Liver (tissue), 3 donors: ENCODE data around the gene SMARCC2.

Source experiments
- EGR1 ChIP-seq, 2 donors: IDR thresholded peaks; 2 replicates each; pipeline ENCODE4 v1.6.1; 2016 to 2018; ENCODE audit warnings: antibody characterized with exemption in 2 of 2, low read depth in 2 of 2
- GABPA ChIP-seq, 2 donors: IDR thresholded peaks in 1 of 2; conservative IDR thresholded peaks in 1 of 2; 2 replicates each; pipeline ENCODE4 v1.6.1; 2016; ENCODE audit warnings: antibody characterized with exemption in 2 of 2, mild to moderate bottlenecking in 1 of 2, moderate library complexity in 1 of 2
- HNF4A ChIP-seq, 2 donors: conservative IDR thresholded peaks; 2 replicates each; pipeline ENCODE4 v1.6.1; 2016; ENCODE audit warnings: antibody characterized with exemption in 2 of 2, mild to moderate bottlenecking in 2 of 2
- NR2F2 ChIP-seq: IDR thresholded peaks from 2 replicates; pipeline ENCODE4 v1.6.1; 2016; ENCODE audit warnings: antibody characterized with exemption
- RAD21 ChIP-seq, 2 donors: IDR thresholded peaks; 2 replicates each; pipeline ENCODE4 v1.6.1; 2016; ENCODE audit warnings: antibody characterized with exemption in 2 of 2, mild to moderate bottlenecking in 2 of 2
- REST ChIP-seq: IDR thresholded peaks from 2 replicates; pipeline ENCODE4 v1.6.1; 2016; ENCODE audit warnings: antibody characterized with exemption, mild to moderate bottlenecking
- RXRA ChIP-seq, 2 donors: IDR thresholded peaks; 2 replicates each; pipeline ENCODE4 v1.6.1; 2017 to 2018; ENCODE audit warnings: antibody characterized with exemption in 2 of 2, mild to moderate bottlenecking in 1 of 2
- SP1 ChIP-seq: IDR thresholded peaks from 2 replicates; pipeline ENCODE4 v1.6.1; 2018; ENCODE audit warnings: antibody characterized with exemption, mild to moderate bottlenecking
- TAF1 ChIP-seq: conservative IDR thresholded peaks from 2 replicates; pipeline ENCODE4 v1.6.1; 2016; ENCODE audit warnings: antibody characterized with exemption, mild to moderate bottlenecking
- YY1 ChIP-seq: IDR thresholded peaks from 2 replicates; pipeline ENCODE4 v1.6.1; 2016; ENCODE audit warnings: antibody characterized with exemption, mild to moderate bottlenecking
- ZBTB33 ChIP-seq: IDR thresholded peaks from 2 replicates; pipeline ENCODE4 v1.6.1; 2016; ENCODE audit warnings: antibody characterized with exemption
- TF ChIP-seq, protein P1 (sequence below): fragments of 150-350 bp; IDR thresholded peaks from 2 replicates; pipeline ENCODE4 v1.5.1; 2017; ENCODE audit warnings: improper control_type of control experiment, low read depth, low read length; ENCODE audit not compliant: missing input control
- TF ChIP-seq, protein P2 (sequence below): IDR thresholded peaks from 2 replicates; pipeline ENCODE4 v1.6.1; 2016; ENCODE audit warnings: antibody characterized with exemption
- donor health status: healthy.
- donor health status: healthy.

DNA sequence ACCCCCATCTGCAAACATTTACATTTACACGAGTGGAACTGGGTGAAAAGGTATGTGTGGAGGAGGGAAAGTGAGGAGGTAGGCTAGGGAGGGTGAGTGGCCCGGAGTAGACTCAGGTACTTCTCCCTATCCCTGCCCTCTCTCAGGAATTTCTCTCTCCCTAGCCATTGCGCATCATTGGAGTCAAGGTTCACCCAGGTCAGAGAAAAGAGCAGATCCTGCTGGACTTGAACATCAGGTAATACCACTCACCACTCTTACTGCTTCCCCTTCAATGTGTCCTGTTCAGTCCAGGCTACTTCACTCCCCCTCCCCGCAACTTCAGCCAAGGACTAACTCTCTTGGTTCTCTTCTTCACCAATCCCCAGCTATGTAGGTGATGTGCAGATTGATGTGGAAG lies 58.4 kb downstream of the SMARCC2 start:
- no peak for TF ChIP-seq RXRA (IDR thresholded peaks at IDR 0.05)
- TF ChIP-seq, protein P1, sequence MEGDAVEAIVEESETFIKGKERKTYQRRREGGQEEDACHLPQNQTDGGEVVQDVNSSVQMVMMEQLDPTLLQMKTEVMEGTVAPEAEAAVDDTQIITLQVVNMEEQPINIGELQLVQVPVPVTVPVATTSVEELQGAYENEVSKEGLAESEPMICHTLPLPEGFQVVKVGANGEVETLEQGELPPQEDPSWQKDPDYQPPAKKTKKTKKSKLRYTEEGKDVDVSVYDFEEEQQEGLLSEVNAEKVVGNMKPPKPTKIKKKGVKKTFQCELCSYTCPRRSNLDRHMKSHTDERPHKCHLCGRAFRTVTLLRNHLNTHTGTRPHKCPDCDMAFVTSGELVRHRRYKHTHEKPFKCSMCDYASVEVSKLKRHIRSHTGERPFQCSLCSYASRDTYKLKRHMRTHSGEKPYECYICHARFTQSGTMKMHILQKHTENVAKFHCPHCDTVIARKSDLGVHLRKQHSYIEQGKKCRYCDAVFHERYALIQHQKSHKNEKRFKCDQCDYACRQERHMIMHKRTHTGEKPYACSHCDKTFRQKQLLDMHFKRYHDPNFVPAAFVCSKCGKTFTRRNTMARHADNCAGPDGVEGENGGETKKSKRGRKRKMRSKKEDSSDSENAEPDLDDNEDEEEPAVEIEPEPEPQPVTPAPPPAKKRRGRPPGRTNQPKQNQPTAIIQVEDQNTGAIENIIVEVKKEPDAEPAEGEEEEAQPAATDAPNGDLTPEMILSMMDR: no peak
- TF ChIP-seq, protein P2, sequence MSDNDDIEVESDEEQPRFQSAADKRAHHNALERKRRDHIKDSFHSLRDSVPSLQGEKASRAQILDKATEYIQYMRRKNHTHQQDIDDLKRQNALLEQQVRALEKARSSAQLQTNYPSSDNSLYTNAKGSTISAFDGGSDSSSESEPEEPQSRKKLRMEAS: no peak
- no peak for TF ChIP-seq ZBTB33
- no peak for TF ChIP-seq EGR1 (IDR thresholded peaks at IDR 0.05; ENCODE audit: low read depth in 2 of 2)
- TF ChIP-seq SP1: no peak
- no peak for TF ChIP-seq YY1
- no peak for TF ChIP-seq NR2F2
- no peak for TF ChIP-seq REST
- no peak for TF ChIP-seq GABPA (IDR thresholded peaks at IDR 0.05 in 1 of 2, conservative IDR thresholded peaks at IDR 0.05 in 1 of 2)
- no peak for TF ChIP-seq TAF1
- no peak for TF ChIP-seq RAD21 (IDR thresholded peaks at IDR 0.05)
- no peak for TF ChIP-seq HNF4A (conservative IDR thresholded peaks at IDR 0.05)
